ENCODE results near the gene PLB1.

The PLB1 gene

GRCh38 chr2:28457237-28457636 is 38.6 kb upstream of the PLB1 start:
- no peak overlapping the region for H3K4me3 ChIP-seq (ENCODE audit: low read depth, low read length)
- DNase-seq (ENCODE audit: low read depth): no peak
- TF ChIP-seq CTCF (IDR thresholded peaks at IDR 0.05; ENCODE audit: low read depth, low read length, missing control alignments): peak; percentile 21

- no peak for DNase-seq (ENCODE audit: low read depth)
- no peak for TF ChIP-seq CTCF (IDR thresholded peaks at IDR 0.05; ENCODE audit: low read depth, low read length, missing control alignments)
- H3K4me3 ChIP-seq (ENCODE audit: low read depth, low read length): no peak overlapping the region
These were observed 34.8 kb upstream of the PLB1 start for GRCh38 chr2:28461056-28461455.

- no peak for TF ChIP-seq CTCF (IDR thresholded peaks at IDR 0.05; ENCODE audit: low read depth, low read length, missing control alignments)
- DNase-seq (ENCODE audit: low read depth): no peak
- H3K4me3 ChIP-seq (ENCODE audit: low read depth, low read length): no peak overlapping the region
These were observed 33.7 kb upstream of the PLB1 start for GRCh38 chr2:28462122-28462521.

- no peak for TF ChIP-seq CTCF (IDR thresholded peaks at IDR 0.05; ENCODE audit: low read depth, low read length, missing control alignments)
- no peak for DNase-seq (ENCODE audit: low read depth)
- H3K4me3 ChIP-seq (ENCODE audit: low read depth, low read length): no peak overlapping the region
These were observed 32.5 kb upstream of the PLB1 start for GRCh38 chr2:28463211-28463816.

GRCh38 chr2:28463893-28464292 is 32.0 kb upstream of the PLB1 start:
- no peak for TF ChIP-seq CTCF (IDR thresholded peaks at IDR 0.05; ENCODE audit: low read depth, low read length, missing control alignments)
- DNase-seq (ENCODE audit: low read depth): no peak
- H3K4me3 ChIP-seq (ENCODE audit: low read depth, low read length): no peak overlapping the region

GRCh38 chr2:28465148-28465885 is 30.5 kb upstream of the PLB1 start:
- H3K4me3 ChIP-seq (ENCODE audit: low read depth, low read length): no peak overlapping the region
- no peak for DNase-seq (ENCODE audit: low read depth)

More at GRCh38 chr2:28465148-28465885, 30.5 kb upstream of the PLB1 start:
- no peak for TF ChIP-seq CTCF (IDR thresholded peaks at IDR 0.05; ENCODE audit: low read depth, low read length, missing control alignments)
